AG09309 (cell line): Measurements from ENCODE around the gene NGF.

ENCODE experiments used
- DNase-seq: peaks from one replicate; pipeline ENCODE4 v3.0.0-alpha.2; 2010; ENCODE audit warnings: low read depth
- H3K4me3 ChIP-seq: 2 replicates; pipeline ENCODE4 v1.5.1; 2011; ENCODE audit warnings: mild to moderate bottlenecking, low read depth, low read length, moderate library complexity; ENCODE audit not compliant: control insufficient read depth
- CTCF ChIP-seq: IDR thresholded peaks from 2 replicates; pipeline ENCODE4 v1.5.1; 2011; ENCODE audit warnings: mild to moderate bottlenecking, low read depth, low read length, inconsistent platforms; ENCODE audit not compliant: insufficient read depth, control insufficient read depth; ENCODE audit errors: missing control alignments

Gene NGF

GRCh38 chr1:115258302-115258866 is 79.7 kb downstream of the NGF start:
- TF ChIP-seq CTCF, result no peak
- H3K4me3 ChIP-seq, result no peak overlapping the region
- no peak for DNase-seq

- no peak for DNase-seq
- H3K4me3 ChIP-seq, result no peak overlapping the region
- TF ChIP-seq CTCF, result no peak
Observed at GRCh38 chr1:115257591-115257990, 80.5 kb downstream of the NGF start.

- H3K4me3 ChIP-seq, result no peak overlapping the region
- DNase-seq, result no peak
- TF ChIP-seq CTCF, result no peak
Observed at GRCh38 chr1:115255154-115255553, 82.9 kb downstream of the NGF start.

- TF ChIP-seq CTCF, result no peak
- no peak overlapping the region for H3K4me3 ChIP-seq
- no peak for DNase-seq
Observed at GRCh38 chr1:115252585-115252984, 85.5 kb downstream of the NGF start.

GRCh38 chr1:115251856-115252255 is 86.2 kb downstream of the NGF start:
- no peak overlapping the region for H3K4me3 ChIP-seq
- no peak for TF ChIP-seq CTCF
- peak; percentile 73 for DNase-seq

- DNase-seq, result no peak
- H3K4me3 ChIP-seq, result no peak overlapping the region
- TF ChIP-seq CTCF, result no peak
Observed at GRCh38 chr1:115251340-115251748, 86.7 kb downstream of the NGF start.

- no peak overlapping the region for H3K4me3 ChIP-seq
- no peak for DNase-seq
- TF ChIP-seq CTCF, result no peak
Observed at GRCh38 chr1:115246526-115246925, 91.5 kb downstream of the NGF start.
